Glomerular visceral epithelial cell (primary cell): Measurements from ENCODE around the gene PIGK.
A peak's percentile ranks its signal among the peaks of the same experiment; 100 is the strongest.

Source experiments
- DNase-seq: peaks from one replicate; pipeline ENCODE4 v3.0.0-alpha.2; 2016; ENCODE audit errors: extremely low spot score

The PIGK gene

DNA sequence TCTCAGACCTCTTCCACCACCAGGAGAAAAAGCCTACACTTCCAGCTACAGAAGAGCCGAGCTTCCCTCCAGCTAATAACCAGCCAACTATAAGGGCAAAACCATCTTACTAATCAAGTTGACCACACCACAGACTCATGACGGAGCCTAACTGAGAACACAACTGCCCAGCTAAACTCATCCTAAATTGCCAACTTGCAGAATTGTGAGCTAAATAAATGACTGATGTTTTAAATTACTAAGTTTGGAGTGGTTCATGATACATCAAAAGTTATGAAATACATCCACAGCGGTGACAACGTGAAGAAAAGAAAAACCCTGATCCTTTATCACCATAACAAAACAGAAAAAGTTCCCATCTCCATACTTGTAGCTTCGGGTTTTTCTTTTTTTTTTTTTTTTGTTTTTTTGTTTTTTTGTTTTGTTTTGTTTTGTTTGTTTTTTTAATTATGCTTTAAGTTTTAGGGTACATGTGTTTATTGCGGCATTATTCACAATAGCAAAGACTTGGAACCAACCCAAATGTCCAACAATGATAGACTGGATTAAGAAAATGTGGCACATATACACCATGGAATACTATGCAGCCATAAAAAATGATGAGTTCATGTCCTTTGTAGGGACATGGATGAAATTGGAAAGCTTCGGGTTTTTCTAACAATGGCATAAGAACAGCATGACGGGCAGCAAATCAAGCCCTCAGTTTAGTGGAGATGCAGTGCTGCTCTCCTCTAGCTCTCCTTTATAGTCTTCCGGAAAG lies 122.6 kb downstream of the PIGK start:
- DNase-seq = no peak

DNA sequence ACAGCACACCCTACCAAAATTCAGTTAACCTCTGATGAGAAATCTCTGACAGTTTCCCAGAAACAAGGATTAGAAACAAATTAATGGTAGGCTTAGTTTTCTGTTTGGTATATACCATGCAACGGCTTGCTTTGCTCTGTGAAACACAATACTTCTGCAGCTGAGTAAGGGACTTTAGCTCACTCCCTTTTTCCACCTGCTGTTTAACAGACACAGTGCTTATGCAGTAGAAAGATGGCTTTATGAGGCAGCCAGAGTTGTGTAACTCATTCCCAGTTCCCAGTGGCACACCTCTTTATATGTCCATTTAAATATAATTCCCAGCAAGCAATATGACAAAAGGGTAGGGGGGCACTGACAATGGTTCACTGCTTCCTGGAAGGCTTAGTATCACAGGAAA lies 124.0 kb downstream of the PIGK start:
- DNase-seq = no peak

DNA sequence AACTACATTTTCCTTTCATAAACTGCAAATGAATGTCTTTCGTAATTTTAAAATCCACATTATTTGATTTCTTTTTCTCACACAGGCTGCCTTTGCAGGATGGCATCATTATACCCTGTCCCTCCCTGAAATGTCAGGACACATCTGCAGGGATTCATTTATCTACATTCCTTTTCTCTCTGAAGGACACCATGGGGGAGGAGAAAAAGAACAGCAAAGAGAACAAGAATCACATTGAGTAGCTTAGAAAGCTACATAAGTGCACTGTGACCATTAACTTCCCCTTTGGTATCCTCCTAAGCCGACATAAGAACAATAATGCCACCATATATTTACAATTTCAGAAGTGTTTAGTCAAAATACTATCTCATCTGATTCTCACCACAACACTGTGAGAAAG lies 129.5 kb downstream of the PIGK start:
- DNase-seq = no peak

DNA sequence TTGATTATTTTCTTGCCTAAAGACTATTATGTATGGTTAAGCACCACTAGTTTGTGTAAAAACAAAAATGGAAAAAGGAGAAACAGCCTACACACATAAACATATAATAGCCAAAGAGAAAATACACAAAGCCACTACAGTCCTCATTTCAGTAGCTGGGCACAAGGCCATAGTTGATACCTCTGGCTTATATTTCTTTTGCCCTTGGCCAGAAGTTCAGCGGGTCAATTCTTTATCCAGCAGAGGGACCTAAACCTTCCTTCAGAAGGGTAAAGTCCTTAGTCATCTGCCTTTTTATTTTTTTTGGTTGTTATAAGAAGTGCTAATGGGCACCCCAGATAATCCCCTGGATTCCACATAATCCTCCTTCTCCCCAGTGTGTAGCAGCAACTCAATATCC lies 134.1 kb downstream of the PIGK start:
- DNase-seq = no peak

DNA sequence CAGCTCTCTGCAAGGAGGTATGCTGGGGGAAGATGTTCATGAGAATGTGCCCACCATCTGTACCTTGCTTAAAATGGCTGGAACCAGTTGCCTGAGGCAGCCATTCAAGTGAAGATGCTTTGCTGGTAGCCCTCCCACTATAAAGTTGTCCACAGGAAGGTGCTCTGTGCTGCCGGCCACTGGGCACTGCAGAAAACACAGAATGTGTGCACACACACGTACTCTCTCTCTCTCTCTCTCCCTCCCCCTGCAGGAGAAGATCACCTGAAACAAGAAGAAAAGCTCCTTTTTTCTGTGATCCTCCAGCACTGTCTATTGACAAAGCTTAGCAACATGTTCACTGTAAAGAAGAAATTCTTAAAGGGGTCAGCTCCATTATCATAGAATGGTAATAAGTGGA lies 134.8 kb downstream of the PIGK start:
- DNase-seq = no peak

DNA sequence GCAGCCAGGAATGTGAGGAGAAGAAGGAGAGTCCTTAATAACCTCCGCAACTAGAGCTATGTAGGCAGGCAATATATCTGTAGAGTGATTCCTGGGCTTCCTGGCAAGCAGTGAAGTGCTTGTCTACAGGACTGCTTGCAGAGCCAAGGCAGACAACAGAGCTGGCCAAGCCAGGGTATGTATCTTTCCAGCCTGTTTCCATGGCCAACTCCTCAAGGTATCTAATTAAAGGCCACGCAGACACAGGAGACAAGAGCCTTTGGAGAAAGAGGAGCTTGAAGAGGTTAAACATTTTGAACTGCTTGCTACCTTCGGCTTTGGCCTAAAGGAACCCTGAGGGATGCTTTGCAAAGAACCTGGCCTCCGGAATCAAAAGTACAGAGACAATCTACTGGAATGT lies 137.4 kb downstream of the PIGK start:
- no peak for DNase-seq

DNA sequence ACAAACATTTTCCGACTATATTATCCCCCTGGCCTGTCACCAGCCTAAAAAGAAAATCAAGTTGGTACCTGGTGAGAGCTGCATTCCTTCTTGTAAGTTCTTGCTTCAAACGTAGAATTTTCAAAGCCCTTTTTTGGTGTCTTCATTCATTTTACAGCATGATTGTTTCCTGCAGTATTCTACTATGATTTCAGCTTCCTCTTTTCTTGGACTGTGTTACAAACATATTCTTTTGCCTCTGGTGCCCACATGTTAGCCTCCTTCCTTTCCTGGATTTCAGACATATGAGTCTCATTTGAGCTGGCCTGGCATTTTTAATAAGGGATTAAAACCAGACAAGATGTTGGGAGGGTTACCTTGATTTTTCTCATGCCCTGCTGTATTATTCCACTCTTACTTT lies 142.5 kb downstream of the PIGK start:
- no peak for DNase-seq

DNA sequence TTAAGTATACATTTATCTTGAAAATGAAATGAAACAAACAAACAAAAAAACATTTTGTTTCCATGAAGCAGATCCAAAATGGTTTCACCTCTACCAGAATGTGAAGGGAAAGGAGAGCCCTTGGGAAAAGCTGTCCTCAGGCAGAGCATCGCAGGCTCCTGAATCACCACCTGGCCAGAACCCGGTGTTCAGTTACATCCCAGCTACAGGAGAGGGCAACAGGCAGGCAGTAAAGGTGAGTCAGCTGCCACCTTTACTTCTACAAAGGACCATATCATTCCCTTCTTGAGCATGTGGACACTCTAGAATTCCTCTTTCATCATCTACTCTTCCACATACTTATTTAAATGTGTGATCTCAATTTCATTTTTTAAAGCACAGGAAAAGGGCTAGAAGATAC lies 151.2 kb downstream of the PIGK start:
- no peak for DNase-seq

DNA sequence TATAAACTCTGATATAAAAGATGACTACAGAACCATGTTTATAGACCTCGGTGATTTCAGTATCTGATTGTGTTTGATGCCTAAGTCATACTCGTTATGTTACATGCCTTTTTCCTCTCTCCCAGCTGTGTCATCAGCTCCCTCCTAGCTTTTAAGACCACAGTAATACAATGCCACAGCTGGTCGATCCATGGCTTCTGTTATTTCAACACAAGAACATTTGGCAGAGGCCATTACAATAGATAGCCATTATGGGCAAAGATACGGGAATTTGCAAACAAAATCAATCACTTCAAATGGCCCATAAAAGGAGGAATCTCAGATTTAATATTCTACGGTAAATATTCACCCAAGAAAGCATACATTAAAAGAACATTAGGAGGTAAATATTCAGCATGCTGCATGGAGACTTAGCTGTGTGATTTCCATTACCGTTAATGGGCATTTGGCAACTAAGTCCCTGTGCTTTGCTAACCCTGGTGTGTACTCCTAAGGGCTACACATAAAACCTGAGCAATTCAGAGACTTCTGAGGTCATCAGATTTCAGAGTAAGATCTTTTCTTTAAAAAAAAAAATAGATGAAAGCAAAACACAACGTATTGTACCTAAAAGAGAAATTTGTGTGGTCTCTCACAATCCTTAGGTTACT lies 153.4 kb downstream of the PIGK start:
- no peak for DNase-seq

DNA sequence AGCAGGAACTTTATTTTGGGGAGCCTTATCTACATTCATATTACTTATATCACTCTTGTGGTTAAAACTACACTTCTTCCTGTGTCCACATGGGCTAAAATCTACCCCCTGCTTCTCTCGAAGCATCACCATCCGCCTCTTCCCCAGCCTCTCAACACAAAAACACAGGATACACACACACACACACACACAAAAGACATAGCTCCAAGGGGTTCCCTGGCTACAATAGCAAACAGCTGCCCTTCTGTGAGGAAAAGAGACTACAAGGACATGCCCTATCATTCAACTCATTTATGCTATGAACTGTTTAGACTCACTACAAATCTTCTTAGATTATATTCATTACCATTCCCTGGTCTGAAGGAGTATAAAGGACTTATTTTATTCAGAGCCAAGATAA lies 155.0 kb downstream of the PIGK start:
- no peak for DNase-seq

DNA sequence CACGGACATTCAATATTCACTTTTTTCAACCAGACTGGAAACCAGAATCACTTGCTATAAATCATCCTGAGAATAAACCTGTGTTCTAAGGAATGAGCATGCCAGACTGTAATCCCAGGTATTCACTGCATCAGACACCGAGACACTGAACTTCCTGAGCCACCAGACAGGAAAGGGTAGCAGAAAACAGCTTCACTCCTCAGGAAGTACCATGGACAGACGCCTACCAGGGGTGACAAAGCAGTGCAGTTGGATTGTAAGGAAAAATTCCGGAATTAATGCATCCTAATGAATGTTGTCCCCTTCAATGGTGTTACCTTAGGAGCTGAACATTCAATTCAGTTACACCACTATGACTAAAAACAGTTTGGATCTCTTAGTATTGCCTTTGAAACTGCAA lies 156.1 kb downstream of the PIGK start:
- no peak for DNase-seq

DNA sequence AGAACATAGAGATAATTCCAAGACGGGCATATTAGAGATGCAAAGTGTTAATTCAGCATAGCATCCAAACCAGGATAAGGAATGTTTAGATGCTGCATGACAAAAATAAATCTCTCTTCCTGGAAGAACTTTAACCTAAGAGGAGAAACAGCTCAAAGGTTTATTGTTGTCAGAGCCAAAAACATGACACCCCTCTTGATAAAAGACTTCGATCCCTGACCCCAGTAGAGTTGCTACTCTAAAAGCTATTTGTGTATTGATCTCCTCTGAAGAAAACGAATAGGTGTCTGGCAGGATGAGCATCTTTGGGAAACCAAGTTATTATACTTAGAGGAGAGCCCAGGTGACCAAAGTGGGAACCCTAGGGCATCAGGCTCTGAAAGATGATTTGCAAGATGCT lies 158.1 kb downstream of the PIGK start:
- DNase-seq = no peak

DNA sequence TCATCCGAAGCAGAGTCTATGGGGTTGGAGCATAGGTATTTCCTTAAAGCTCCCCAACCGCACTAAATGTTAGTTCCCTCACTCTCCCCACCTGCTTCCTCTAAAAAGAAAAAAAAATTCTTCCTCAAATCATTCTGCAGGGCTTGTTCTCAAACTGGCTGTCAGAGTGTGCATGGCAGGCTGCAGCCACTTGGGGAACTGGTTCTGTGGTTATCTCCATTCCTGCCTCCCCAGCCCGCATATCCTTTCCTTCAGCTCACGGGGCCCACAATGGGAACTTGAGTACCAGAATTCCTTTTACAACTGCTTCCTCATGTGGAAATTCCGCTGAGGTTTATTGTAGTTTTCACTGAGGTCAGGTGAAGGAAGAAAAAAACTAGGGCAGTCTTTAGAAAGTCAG lies 159.2 kb downstream of the PIGK start:
- DNase-seq = no peak

DNA sequence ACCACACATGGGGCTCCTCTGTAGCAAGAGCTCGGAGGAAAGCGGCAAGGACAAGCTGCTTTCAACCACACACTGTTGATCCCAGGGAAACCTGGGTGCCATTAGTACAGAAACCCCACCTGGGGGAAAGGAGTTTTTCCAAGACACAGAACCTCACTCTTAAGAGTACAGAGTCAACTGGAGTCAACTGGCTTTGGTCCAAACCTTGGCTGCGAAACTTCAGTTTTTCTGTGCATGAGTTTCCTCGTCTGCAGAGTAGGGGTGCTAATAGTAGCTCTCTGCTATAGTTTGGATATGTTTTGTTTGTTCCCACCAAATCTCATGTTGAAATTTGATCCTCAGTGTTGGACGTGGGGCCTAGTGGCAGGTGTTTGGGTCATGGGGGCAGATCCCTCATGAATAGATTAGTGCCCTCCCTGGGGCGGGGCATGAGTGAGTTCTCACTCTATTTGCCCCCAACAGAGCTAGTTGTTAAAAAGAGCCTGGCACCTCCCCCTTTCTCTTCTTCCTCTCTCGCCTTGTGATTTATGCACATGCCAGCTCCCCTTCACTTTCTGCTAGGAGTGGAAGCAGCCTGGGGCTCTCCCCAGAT lies 161.1 kb downstream of the PIGK start:
- no peak for DNase-seq

DNA sequence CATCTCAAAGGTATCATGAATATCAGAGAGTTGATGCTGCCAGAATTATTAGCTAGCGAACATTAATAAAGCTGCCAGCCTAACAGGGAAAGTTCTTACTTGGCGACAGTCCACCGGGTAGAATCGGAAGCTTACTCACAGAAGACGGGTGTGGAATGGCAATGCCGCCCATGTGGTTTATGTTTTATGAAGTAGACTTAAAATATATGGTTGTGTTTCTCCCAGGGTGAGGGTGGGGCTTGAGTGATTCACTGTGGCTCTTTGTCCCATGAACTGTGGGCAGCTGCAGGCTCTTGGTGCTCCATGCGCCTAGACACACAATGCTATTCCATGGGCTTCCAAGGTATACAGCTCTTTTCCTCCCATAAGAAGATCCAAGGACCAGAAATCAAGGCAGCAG lies 162.7 kb downstream of the PIGK start:
- no peak for DNase-seq

DNA sequence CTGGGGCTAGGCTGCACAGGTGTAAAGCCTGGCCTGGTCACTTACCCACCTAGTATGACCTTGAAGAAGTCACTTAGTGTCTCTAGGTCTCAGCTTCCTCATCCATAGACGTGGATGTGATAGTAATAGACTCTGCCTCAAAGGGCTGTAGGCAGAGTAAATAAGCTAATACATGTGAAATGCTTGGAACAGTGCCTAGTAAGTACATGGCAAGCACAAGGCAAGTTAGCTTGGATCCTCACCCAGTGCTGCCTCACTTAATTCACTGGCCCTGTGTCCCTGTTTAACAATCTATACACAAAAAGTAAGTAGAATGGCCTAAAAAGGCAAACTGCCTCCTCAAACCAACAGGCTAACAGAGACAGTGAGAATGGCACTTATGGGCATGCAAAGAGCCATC lies 167.8 kb downstream of the PIGK start:
- DNase-seq = no peak

DNA sequence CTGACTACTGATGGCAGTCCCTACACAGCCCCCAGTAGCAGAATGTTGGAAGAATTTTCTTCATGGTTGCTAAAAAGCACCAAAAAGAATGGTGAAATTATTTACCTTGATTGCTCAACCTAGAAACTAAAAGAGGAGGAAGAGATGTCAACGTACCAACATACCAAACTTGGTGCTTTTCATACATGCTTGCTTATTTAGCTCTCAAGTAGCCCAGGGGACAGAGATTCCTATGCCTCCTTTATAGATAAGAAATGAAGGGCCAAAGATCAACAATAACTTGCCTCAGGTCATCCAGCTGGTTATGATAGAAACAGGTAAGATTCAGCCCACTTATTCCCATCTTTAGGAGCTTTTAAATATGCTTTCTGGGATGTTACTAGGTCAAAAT lies 170.6 kb downstream of the PIGK start:
- no peak for DNase-seq

DNA sequence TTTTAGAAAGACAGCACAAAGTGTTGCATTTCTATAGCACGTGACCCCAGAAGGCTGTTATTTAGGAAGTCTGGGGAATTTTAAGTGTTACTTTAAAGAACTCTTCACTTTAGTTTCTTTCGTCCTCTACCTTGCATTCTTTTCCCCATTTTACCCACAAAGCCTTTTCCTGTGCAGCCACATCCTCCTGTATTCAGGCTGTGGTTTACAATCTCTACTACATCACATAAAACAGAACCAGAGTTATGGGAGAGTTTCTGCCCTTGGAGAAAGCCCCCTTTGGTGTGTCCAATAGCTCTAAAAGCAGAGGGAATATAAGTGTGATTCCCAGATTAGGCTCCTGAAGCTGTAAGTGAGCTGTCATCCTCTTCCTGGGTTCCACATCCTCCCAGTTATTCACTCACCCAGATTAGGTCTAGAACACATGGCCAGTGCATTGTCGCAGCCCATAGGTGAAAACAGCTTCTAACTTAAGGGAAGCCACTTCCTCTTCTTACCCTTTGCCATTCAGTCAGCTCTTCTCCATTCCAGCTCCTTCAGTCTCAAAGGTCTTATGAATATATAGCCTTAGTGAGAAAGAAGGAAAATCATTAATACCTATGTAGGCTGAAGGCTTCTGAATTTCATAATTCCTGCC lies 171.1 kb downstream of the PIGK start:
- DNase-seq = no peak

DNA sequence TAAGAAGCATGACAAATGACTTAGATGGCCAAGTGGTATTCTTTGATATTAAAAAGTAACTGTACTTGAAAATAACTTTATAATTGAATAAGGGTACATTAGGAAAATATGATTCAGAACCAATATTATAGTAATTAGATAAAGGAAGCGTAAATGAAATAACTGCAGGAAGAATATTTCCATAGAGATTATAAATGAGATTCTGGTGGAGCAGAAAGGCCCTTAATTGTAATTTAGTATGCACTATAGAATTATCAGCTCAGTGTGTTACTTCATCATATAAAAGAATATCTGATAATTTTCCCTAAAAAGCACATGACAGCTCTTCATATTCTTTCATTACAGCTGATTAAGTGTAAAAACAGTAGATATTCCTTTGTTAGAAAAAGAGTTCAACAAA lies 171.7 kb downstream of the PIGK start:
- no peak for DNase-seq

DNA sequence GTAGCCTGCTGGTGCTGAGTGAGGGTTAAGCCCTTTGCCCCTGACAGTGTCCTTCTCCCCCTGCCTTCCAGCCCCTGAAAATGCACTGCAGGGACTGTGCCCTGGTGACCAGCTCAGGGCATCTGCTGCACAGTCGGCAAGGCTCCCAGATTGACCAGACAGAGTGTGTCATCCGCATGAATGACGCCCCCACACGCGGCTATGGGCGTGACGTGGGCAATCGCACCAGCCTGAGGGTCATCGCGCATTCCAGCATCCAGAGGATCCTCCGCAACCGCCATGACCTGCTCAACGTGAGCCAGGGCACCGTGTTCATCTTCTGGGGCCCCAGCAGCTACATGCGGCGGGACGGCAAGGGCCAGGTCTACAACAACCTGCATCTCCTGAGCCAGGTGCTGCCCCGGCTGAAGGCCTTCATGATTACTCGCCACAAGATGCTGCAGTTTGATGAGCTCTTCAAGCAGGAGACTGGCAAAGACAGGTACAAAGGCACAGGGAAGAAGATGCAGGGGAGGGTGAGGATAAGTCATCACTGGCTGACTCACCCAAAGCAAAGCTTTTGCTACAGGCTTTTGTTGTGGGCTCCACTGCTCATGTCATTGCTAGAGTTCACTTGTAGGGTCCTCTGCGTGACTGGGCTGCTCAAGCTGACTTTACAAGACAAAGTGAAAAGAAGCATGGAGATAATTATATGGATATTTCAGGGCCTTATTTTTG lies 174.9 kb downstream of the PIGK start:
- no peak for DNase-seq

DNA sequence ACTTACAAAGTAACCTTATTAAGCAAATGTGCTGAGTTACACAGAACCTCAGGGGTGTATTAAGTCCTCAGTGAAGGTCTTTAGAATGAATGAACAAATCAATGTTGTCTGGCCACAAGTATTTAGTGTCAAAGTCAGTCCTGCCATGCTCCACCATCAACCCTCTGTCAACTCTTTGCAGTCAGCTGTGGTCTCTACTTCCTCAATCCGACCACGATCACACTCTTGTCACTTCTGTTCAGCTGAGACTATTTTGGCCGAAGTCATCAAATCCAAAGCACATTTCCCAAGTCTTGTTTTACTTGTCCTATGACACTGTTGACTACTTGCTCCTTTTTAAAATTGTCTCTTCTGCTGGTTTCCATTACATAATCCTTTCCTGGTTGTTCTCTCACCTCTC lies 178.4 kb downstream of the PIGK start:
- DNase-seq = no peak

DNA sequence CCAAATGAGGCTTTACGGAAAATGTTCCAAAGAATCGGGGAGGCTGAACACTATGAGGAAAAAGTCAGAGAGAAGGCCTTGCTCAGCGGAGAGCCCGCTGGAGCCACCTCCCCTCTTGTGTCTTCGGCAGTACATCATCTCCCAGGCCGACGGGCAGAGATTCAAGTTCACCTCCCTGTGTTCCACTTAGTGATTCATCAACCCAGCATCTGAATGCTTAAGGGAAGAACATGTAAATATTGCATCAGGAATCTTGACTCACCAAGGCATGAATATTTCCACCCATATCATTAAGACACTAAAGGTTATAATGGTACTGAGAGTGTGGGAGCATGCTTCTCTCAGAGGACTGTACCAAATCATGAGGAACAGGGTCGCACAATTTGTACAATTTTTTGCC lies 179.5 kb downstream of the PIGK start:
- DNase-seq = peak; percentile 80
